Cardiac muscle cell (in vitro differentiated cells and primary cell): ENCODE results near the gene KMT2B. TPM values are rescaled to one million over a fixed set of nuclear protein-coding genes. Genes with fewer than 3 reads are reported as not detected.
A peak's percentile ranks its signal among the peaks of the same experiment; 100 is the strongest.

Experiments
- DNase-seq, 2 donors: peaks; one replicate each; pipeline versions ENCODE4 v3.0.0 to v3.0.0-alpha.2; 2010 to 2017; ENCODE audit warnings: low read depth in 1 of 2, low spot score in 1 of 2
- H3K27ac ChIP-seq: fragments of 200-600 bp; sonication (generic); 2 replicates; pipeline ENCODE4 v1.5.1; 2016
- H3K27me3 ChIP-seq: fragments of 200-600 bp; sonication (generic); 2 replicates; pipeline ENCODE4 v1.6.0; 2016; ENCODE audit warnings: control low read depth
- H3K36me3 ChIP-seq: fragments of 200-600 bp; sonication (generic); 2 replicates; pipeline ENCODE4 v1.5.1; 2016; ENCODE audit warnings: control low read depth
- H3K4me1 ChIP-seq: fragments of 200-600 bp; sonication (generic); 2 replicates; pipeline ENCODE4 v1.8.1; 2017; ENCODE audit warnings: low read depth, mild to moderate bottlenecking, mixed run types
- H3K4me3 ChIP-seq: fragments of 200-600 bp; sonication (generic); 2 replicates; pipeline ENCODE4 v1.5.1; 2016; ENCODE audit warnings: mild to moderate bottlenecking
- H3K9me3 ChIP-seq: fragments of 200-600 bp; sonication (generic); 2 replicates; pipeline ENCODE4 v1.5.1; 2017; ENCODE audit warnings: low read depth, mild to moderate bottlenecking, control low read depth
- polyA plus RNA-seq: library from polyadenylated mRNA; unstranded; fragments of >200 nt; fragmentation: Nextera tagmentation; extraction: Ambion mirVana; gene quantifications from 2 replicates; pipeline ENCODE4 v1.2.1, GENCODE V29; 2016
- total RNA-seq: library from RNA; depleted of rRNA; stranded (reverse); fragments of >200 nt; gene quantifications from 2 replicates; pipeline ENCODE4 v1.2.3, GENCODE V29; 2016
- TF ChIP-seq, protein P1 (sequence below): IDR thresholded peaks from 2 replicates; pipeline ENCODE4 v1.5.1; 2012; ENCODE audit warnings: low read depth, mild to moderate bottlenecking, low read length

KMT2B gene
- total and polyA plus RNA-seq, 2 experiments from 2014 or later = 8.9 to 38.1 TPM

DNA sequence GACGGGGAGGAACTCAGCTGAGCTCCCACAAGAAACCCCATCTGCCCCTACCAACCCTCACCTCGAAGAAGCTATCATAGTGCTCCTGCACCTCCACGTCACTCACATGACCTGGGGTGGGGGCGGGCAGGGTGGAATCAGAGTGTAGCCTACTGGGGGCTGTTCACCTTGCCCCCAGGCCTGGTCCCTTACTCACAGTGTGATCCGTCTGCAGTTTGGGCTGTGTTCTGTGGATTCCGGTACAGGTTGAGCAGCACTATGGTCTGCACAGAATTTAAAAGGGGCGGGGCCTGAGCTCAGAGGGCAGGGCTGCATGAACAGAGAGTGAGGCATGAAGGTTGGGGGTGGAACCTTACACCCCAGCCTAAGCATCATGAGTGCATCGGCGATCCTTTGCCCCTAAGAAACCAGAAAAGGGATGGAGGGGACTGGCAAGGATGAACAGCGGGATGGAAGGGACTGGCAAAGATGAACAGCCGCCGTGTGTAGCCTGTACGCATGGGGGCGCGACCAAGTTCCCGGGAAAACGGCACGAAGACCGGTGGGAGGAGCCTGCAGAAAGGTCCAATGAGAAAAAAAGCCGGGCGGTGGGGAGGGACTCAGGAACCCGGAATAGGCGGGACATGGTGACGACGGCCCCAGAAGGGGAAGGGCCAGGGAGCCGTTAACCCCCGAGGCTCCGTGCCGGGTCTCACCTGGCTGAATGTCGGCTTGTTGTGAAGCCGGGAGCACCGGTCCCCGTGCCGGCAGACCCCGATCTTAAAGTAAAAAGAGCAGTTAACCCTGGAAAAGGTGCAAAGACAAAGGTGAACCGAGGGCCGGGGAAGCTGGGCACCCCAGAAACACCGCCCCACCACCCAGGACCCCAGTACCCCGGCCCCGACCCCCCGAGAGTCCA lies 26.9 kb downstream of the KMT2B start:
- peak; percentile 97 to 99 for DNase-seq
- H3K4me1 ChIP-seq = peaks cover 3% of the 10 kb centered on the region

DNA sequence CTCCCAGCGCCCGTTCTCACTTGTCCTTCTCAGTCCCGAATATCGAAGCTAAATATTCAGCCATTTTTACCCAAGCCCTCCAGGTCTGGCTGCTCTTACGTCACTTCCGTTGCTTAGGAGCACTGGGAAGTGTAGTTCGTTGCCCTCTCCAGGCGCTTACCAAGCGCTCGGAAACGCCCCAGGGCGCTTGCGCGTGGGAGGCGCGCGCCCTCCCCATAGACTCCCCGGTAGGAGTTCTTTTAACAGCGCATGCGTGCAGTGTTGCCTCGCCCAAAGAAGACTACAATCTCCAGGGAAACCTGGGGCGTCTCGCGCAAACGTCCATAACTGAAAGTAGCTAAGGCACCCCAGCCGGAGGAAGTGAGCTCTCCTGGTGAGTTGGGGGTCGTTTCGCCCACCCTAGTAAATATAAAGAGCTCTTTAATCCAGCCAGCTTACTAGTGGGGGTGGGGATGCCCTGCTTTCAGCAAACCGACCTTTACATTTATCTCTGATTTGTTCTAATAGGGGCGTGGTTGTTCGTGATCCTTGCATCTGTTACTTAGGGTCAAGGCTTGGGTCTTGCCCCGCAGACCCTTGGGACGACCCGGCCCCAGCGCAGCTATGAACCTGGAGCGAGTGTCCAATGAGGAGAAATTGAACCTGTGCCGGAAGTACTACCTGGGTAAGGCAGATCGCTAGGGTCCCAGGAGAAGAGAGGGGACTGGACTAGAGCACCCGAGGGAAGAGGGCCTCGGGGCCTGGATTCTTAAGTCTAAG lies 27.7 kb downstream of the KMT2B start, which contains the start of the genes PSENEN and U2AF1L4:
PSENEN (plus strand) TSS at position 324 of the 759 bp plus-strand sequence; CDS start at position 604, 280 bp downstream.
U2AF1L4 (minus strand) TSS at position 91 of the 759 bp plus-strand sequence; CDS start at position 64, 27 bp downstream.
- Histone ChIP-seq H3K4me1 (no peaks in the 10 kb centered on the region), H3K9me3 (no peaks in the 10 kb centered on the region), H3K27ac (peak within 1 kb of the TSS; percentile 98), H3K4me3 (peak within 1 kb of the TSS; percentile 76), H3K36me3 (no peaks in the 10 kb centered on the region), H3K27me3 (no peaks in the 10 kb centered on the region)
- DNase-seq = peak; percentile 100
- TF ChIP-seq, protein P1, sequence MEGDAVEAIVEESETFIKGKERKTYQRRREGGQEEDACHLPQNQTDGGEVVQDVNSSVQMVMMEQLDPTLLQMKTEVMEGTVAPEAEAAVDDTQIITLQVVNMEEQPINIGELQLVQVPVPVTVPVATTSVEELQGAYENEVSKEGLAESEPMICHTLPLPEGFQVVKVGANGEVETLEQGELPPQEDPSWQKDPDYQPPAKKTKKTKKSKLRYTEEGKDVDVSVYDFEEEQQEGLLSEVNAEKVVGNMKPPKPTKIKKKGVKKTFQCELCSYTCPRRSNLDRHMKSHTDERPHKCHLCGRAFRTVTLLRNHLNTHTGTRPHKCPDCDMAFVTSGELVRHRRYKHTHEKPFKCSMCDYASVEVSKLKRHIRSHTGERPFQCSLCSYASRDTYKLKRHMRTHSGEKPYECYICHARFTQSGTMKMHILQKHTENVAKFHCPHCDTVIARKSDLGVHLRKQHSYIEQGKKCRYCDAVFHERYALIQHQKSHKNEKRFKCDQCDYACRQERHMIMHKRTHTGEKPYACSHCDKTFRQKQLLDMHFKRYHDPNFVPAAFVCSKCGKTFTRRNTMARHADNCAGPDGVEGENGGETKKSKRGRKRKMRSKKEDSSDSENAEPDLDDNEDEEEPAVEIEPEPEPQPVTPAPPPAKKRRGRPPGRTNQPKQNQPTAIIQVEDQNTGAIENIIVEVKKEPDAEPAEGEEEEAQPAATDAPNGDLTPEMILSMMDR = no peak

More for the DNA sequence above, 26.9 kb downstream of the KMT2B start:
- TF ChIP-seq, protein P1 = peak; percentile 64
- Histone ChIP-seq H3K4me3 (peak overlapping the region; percentile 76), H3K27ac (peak overlapping the region; percentile 98), H3K9me3 (no peaks in the 10 kb centered on the region), H3K36me3 (no peaks in the 10 kb centered on the region), H3K27me3 (no peaks in the 10 kb centered on the region)

DNA sequence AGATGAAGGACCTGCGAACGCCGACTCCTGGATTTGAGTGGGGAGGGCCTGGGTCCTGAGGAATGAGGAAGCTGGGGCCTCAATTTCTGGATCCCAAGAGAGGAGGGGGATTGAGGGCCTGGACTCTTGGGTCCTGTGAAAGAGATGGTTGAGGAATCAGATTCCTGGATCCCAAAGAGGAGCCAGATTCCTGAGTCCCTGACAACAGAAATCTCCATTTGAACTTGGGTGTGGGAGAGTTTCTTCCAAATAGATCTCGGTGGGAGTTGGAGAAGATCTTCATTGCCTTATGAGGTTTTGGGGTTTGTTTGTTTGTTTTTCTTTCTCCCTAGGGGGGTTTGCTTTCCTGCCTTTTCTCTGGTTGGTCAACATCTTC lies 28.3 kb downstream of the KMT2B start:
- TF ChIP-seq, protein P1 = no peak
- Histone ChIP-seq H3K4me3 (peak overlapping the region; percentile 76), H3K36me3 (no peaks in the 10 kb centered on the region), H3K27ac (peak overlapping the region; percentile 45), H3K27me3 (no peaks in the 10 kb centered on the region), H3K4me1 (no peaks in the 10 kb centered on the region), H3K9me3 (no peaks in the 10 kb centered on the region)
- no peak for DNase-seq

DNA sequence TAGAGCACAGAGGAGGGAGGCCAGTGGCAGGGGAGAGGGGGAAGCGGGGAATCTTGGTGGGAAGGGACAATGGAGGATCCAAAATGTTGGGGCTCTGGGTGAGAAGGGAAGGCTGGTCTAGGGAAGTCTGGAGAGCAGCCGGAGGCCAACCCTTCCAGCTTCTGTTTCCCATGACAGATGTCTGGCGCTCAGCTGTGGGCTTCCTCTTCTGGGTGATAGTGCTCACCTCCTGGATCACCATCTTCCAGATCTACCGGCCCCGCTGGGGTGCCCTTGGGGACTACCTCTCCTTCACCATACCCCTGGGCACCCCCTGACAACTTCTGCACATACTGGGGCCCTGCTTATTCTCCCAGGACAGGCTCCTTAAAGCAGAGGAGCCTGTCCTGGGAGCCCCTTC lies 28.7 kb downstream of the KMT2B start:
- TF ChIP-seq, protein P1 = no peak
- Histone ChIP-seq H3K4me1 (no peaks in the 10 kb centered on the region), H3K9me3 (no peaks in the 10 kb centered on the region), H3K27ac (peak overlapping the region; percentile 45), H3K36me3 (no peaks in the 10 kb centered on the region), H3K4me3 (peak overlapping the region; percentile 76), H3K27me3 (no peaks in the 10 kb centered on the region)
- DNase-seq = no peak
